Activated gamma-delta T cell treated with anti-CD3 and anti-CD28 coated beads, Interleukin-2, amount 50 U/mL, for 16 hours (primary cell): Measurements from ENCODE around the gene ZDBF2.
"Not testable (repeated sequence)": the region's sequence is repeated elsewhere in the genome, so short reads cannot be mapped to it uniquely, and the experiment has no call there.

Source experiments
- DNase-seq: peaks from one replicate; pipeline ENCODE4 v3.0.0-alpha.2; 2020; ENCODE audit warnings: low read depth

Gene ZDBF2

GRCh38 chr2:206323486-206323885 is 49.0 kb downstream of the ZDBF2 start:
- DNase-seq, result no peak

GRCh38 chr2:206324869-206325268 is 50.4 kb downstream of the ZDBF2 start:
- no peak for DNase-seq

GRCh38 chr2:206328974-206329373 is 54.5 kb downstream of the ZDBF2 start:
- no peak for DNase-seq

- no peak for DNase-seq
These were observed 62.4 kb downstream of the ZDBF2 start for GRCh38 chr2:206336861-206337260.

DNA sequence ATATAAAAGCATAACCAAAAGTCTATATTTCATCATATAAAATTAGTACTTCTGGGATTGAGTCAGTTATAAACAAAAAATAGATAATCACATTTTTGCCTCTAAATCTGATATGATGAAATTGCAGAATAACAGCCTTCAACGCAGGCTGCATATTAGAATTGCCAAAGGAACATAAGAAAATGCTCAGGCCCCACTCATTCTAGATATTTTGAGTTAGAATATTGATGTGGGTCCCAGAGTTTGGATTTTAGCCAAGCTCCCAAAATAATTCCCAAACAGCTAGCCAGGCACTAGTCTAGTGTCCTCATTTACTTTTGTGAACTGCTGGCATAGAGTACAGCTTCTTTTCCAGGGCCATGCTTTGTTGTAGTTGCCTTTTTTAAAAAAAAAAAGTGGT is 63.5 kb downstream of the ZDBF2 start:
- no peak for DNase-seq

DNA sequence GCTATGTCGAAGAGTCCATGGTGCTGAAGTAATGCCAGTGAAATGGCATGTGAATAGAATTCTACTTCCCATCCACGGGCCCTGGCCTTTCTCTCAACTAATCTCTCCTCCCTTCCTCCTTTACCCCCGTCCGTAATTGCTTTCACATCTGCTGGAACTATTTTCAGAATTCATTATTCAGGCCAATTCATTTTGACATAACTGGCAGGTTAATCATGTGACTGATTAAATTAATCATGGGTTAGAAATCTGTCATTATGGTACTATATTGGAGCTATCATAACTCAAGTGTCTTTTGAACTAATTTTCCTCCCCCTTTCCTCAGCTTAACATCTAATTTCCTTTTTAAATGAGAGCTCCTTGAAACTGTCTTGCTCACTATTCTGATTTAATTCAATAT is 66.9 kb downstream of the ZDBF2 start:
- no peak for DNase-seq

DNA sequence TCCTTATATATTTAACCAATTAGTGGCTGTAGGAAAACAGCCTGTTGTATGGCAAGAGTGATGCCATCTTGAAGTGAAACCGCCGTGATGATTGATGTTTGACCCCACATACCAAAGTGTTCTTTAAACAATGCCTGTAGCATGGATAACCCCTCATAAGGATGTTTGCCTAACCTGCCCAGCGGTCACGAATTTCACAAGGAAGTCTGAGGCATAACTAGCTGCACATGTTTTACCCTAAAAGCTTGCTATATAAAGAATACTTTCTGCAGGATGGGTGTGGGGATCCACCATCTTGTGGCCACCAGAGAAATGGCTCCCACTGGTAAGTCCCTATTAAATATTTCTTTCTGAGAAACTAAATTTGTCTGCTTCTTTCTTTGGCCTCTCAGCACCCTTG is 68.7 kb downstream of the ZDBF2 start:
- DNase-seq, result no peak

DNA sequence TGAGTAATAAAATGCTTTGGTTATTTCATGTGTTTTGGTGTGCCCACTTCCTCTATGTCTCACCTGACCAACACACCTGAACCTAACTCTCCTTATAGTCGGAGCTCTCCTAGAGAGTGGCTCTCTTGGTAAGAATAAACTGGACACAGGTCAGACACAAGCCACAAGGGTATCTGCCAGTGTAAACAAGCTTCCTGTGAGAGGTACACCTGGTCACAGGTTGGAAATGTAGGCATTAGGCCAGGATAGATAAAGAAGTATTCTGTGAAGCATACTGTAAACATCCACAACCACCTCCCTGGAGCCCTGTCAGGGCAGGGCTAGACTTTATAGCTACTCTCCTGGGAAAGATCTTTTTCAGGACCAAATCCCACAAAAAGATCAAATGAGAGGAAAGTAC is 69.4 kb downstream of the ZDBF2 start:
- DNase-seq, result no peak

- no peak for DNase-seq
These were observed 71.1 kb downstream of the ZDBF2 start for GRCh38 chr2:206345606-206346005.

GRCh38 chr2:206349375-206349774 is 74.9 kb downstream of the ZDBF2 start:
- no peak for DNase-seq

GRCh38 chr2:206352571-206352970 is 78.1 kb downstream of the ZDBF2 start:
- DNase-seq, result no peak

GRCh38 chr2:206353685-206354084 is 79.2 kb downstream of the ZDBF2 start:
- DNase-seq, result no peak

DNA sequence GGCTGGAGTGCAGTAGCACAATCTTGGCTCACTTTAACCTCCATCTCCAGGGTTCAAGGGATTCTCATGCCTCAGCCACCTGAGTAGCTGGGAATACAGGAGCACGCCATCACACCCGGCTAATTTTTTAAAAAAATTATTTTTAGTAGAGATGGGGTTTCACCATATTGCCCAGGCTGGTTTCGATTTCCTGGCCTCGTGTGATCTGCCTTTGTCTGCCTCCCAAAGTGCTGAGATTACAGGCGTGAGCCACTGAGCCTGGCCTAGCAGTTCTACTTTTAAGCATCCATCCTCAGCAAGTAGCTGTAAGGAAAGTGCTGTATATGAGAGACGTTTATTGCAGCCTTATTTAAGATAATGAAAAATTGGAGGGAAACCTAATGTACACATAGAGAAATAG is 79.7 kb downstream of the ZDBF2 start:
- DNase-seq, result no peak

GRCh38 chr2:206356840-206357239 is 82.4 kb downstream of the ZDBF2 start:
- not testable (repeated sequence) for DNase-seq

DNA sequence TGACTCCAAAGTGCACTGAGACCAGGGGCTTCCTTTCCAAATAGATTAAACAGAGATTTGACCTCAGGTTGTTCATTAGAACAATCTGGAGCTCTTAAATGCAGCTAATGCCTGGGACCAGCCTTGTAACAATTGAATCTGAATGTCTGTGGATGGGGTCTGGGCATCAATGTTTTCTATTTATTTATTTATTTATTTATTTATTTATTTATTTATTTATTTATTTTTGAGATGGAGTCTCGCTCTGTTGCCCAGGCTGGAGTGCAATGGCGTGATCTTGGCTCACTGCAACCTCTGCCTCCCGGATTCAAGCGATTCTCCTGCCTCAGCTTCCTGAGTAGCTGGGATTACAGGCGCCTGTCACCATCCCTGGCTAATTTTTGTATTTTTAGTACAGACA is 86.4 kb downstream of the ZDBF2 start:
- DNase-seq, result not testable (repeated sequence)

DNA sequence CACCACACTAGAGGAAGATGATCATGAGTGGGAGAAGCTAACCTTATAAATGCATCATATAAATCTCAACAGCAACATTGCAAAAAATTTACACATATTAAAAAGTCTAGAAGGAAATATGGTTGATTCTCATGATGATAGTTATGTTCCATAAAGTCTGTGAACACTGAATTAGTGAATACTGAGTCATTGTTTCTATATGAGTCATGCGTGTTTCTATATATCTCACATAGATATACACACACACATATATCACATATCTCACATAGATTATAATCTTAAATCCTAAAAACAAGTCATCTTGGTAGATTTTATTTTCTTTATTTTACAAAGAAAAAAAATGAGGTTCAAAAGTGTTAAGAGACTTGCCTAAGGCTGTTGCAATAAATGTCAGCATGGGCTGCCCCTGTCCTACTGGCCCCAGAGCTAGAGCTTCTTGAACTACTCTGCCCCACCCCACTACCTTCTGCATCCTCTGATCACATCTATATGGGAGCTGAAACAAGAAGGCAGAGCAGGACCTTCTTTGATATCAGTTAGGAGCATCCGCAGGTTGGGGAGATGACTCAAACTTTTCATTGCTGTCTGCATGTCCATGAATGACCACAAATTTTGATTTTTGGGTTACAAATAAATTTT is 87.1 kb downstream of the ZDBF2 start:
- DNase-seq, result no peak
